Right cardiac atrium (tissue), 5 donors: ENCODE data around the gene BRPF3. TPM values are rescaled to one million over a fixed set of nuclear protein-coding genes. Genes with fewer than 3 reads are reported as not detected.
A peak's percentile ranks its signal among the peaks of the same experiment; 100 is the strongest.
"Not testable (repeated sequence)": the region's sequence is repeated elsewhere in the genome, so short reads cannot be mapped to it uniquely, and the experiment has no call there.

Experiments
- ATAC-seq, 2 donors: fragments of 200-7000 bp; cut with Tn5 transposase; one replicate each; pipeline versions ENCODE4 v1.8.0 to v1.9.1; 2020; ENCODE audit warnings: moderate library complexity in 2 of 2, mild to moderate bottlenecking in 1 of 2
- DNase-seq, 3 donors: peaks; one replicate each; pipeline ENCODE4 v3.0.0-alpha.2; 2020
- H3K27ac ChIP-seq: one replicate; pipeline ENCODE4 v1.5.1; 2013; ENCODE audit warnings: mild to moderate bottlenecking, low read length, control low read depth, moderate library complexity
- H3K27me3 ChIP-seq: one replicate; pipeline ENCODE4 v1.6.1; 2013; ENCODE audit not compliant: control insufficient read depth, insufficient read depth
- H3K4me1 ChIP-seq: one replicate; pipeline ENCODE4 v1.6.1; 2013; ENCODE audit warnings: low read length; ENCODE audit not compliant: control insufficient read depth, insufficient read depth
- H3K4me3 ChIP-seq: one replicate; pipeline ENCODE4 v1.5.1; 2013; ENCODE audit warnings: low read length, control low read depth
- H3K9me3 ChIP-seq: one replicate; pipeline ENCODE4 v1.6.1; 2013; ENCODE audit warnings: low read length; ENCODE audit not compliant: control insufficient read depth
- WGBS: extraction: QIAGEN DNeasy Blood & Tissue Kit; methylation state at CpG from one replicate; pipeline ENCODE4 v1.1.7; 2013; 5-methylcytosine and 5-hydroxymethylcytosine counted together
- intact Hi-C, 4 donors: fragments of 100-400 bp; cut with DNase I; formaldehyde crosslinking; loops; one replicate each; pipeline versions ENCODE4 v1.11.0 to v1.14.0; 2022 to 2023
- polyA plus RNA-seq: library from polyadenylated mRNA; stranded (reverse); fragments of 200-250 nt; gene quantifications from one replicate; pipeline ENCODE4 v1.2.3, GENCODE V29; 2013
- total RNA-seq, 4 donors: library from RNA; stranded (reverse); fragmentation: NEBNext Ultra II Directional; extraction: Animal tissue kit (Norgen Biotek cat#: 25700); gene quantifications; one replicate each; pipeline ENCODE4 v1.2.1, GENCODE V29; 2021
- donor health status: healthy with polysubstance abuse.
- donor health status: DM: no; HTN: yes; CAD: no.
- donor health status: DM: no; HTN: no; CAD: no.
- donor health status: DM: no; HTN: yes; CAD: no; lungs with severe emphysema.
- donor health status: DM: yes; HTN: yes; CAD: no.

Gene BRPF3
- total and polyA plus RNA-seq, 5 donors, result 13.8 to 29.8 (median 23.6) TPM

- 86% methylated on average over 1 of the region's 1 CpG for WGBS
- DNase-seq (no peak), ATAC-seq (no peak)
- no peaks in the 10 kb centered on the region for H3K27me3 ChIP-seq
- no peaks in the 10 kb centered on the region for H3K4me1 ChIP-seq
- H3K9me3 ChIP-seq, result no peaks in the 10 kb centered on the region
- H3K4me3 ChIP-seq, result no peak overlapping the region
- intact Hi-C loops, result no loop called here
- H3K27ac ChIP-seq, result no peak overlapping the region
These were observed 21.4 kb downstream of the BRPF3 start for GRCh38 chr6:36217946-36218345.

DNA sequence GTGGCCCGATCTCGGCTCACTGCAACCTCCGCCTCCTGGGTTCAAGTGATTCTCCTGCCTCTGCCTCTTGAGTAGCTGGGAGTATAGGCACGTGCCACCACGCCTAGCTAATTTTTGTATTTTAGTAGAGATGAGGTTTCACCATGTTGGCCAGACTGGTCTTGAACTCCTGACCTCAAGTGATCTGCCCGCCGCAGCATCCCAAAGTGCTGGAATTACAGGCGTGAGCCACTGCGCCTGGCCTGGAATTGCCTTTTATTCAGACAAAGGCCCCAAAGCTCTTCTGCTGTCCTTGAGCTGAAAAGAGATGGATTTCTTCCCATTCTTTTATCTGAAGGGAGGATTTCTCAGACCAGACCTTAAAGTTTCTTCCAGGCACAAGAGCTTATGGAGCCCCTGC is 22.0 kb downstream of the BRPF3 start:
- ATAC-seq, H3K27ac ChIP-seq, H3K4me3 ChIP-seq, H3K9me3 ChIP-seq, intact Hi-C loops, H3K27me3 ChIP-seq, H3K4me1 ChIP-seq, DNase-seq: not testable (repeated sequence)
- 97% methylated on average over 9 of the region's 9 CpGs for WGBS

DNA sequence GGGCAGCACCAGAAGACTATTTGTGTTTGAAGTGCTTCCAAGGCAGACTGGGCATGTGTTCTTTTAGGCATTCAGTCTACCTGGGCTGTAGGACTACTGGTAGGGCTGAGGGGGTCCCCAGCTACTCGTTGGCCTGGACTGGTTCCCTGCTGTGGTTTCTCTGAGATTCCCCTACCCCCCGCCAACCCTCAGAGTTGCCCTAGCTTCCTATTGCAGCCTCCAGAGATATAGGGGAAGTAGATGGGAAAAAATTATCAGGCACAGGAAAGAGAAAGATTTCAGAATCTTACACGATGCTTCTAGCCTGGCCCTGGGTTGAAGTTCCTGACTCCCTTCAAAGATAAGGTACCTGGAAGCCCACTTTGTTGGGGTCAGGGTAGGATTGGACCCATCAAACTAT is 22.5 kb downstream of the BRPF3 start:
- no peaks in the 10 kb centered on the region for H3K27me3 ChIP-seq
- H3K9me3 ChIP-seq, result no peaks in the 10 kb centered on the region
- no peaks in the 10 kb centered on the region for H3K4me1 ChIP-seq
- H3K4me3 ChIP-seq, result no peak overlapping the region
- no peak overlapping the region for H3K27ac ChIP-seq
- intact Hi-C loops, result no loop called here
- no peak for ATAC-seq
- DNase-seq, result no peak
- 59% methylated on average over 3 of the region's 3 CpGs for WGBS

DNA sequence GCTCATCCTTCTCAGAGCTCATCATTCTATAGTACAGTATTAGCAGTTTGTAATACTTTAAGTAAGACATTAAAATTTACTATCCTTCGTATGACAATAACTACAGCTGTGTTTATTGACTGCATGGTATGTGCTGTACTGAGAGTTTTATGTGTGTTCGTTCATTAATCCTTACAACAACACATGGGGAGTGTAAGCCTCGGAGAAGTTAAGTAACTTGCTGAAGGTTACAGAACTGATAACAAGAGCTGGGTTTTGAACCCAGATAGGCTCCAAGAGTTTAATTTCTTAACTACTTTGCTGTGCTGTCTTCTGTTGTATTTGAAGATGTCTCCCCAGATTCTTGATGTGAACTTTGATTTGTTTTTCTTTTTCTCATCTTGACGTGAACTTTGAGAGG is 23.7 kb downstream of the BRPF3 start:
- Histone ChIP-seq H3K4me3 (no peak overlapping the region), H3K27ac (no peak overlapping the region), H3K4me1 (peaks cover 2% of the 10 kb centered on the region), H3K9me3 (no peaks in the 10 kb centered on the region), H3K27me3 (no peaks in the 10 kb centered on the region)
- WGBS, result 80% methylated on average over 4 of the region's 4 CpGs
- DNase-seq (no peak), ATAC-seq (no peak)
- intact Hi-C loops, result no loop called here

DNA sequence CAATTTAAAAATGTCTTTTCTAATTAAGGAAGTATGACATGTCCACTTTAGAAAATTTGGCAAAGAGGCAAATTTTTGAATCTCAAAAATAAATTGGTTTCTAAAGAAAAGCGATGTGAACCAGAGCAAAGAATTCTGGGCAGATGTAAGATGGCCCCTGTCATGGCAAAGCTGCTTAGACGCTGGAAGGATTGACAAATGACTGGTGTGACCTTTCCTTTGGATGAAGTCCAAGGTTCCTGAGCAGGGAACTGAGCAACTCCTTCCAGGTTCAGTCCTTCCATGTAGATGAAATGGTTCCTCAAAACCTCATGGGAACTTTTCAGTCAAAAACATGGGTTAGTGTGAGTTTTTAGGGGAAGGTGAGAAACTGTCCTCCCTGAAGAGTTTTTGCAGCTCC is 25.1 kb downstream of the BRPF3 start:
- Histone ChIP-seq H3K4me1 (peaks cover 2% of the 10 kb centered on the region), H3K4me3 (no peak overlapping the region), H3K27me3 (no peaks in the 10 kb centered on the region), H3K9me3 (no peaks in the 10 kb centered on the region), H3K27ac (no peak overlapping the region)
- DNase-seq (no peak), ATAC-seq (no peak)
- 63% methylated on average over 2 of the region's 2 CpGs for WGBS
- intact Hi-C loops, result no loop called here

DNA sequence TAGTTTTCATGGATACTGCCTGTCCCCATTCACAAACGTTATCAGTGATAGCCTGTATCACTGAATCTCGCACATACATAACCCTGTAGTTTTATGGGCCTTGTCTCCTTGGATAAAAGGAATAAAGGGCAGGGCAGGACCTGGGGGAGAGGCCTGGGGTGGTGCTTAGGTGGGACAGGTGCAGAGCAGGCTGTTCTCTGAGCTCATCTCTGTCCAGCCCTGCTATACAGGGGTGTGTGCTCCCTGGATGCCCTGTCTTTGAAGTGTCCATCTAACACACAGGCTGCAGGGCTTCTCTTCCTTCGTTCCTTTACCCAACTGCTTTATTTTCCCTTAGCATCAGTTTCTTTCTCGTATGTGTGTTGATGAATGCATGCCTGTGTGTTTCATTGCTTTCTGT is 26.4 kb downstream of the BRPF3 start:
- no peak overlapping the region for H3K4me3 ChIP-seq
- no peak overlapping the region for H3K27ac ChIP-seq
- peaks cover 2% of the 10 kb centered on the region for H3K4me1 ChIP-seq
- H3K27me3 ChIP-seq, result no peaks in the 10 kb centered on the region
- WGBS, result 78% methylated on average over 4 of the region's 4 CpGs
- ATAC-seq (no peak), DNase-seq (no peak)
- intact Hi-C loops, result no loop called here
- no peaks in the 10 kb centered on the region for H3K9me3 ChIP-seq

DNA sequence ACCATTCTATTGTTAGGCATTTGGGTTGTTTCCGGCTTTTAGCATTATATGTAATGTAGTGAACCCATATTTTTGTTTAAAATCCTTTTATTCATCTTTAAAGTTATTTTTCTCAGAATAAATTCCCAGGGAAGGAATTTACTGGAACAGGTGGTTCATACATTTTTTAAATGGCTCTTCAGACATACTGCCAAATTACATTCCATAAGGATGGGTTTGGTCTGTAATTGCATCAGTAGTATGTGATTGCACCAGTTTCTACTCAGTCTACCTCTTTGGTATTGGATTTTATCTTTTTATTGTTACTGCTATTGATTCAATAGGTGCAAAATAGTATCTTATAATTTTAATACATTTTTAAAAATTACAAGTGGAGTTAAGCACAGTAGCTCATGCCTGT is 27.2 kb downstream of the BRPF3 start:
- no peak for DNase-seq
- 93% methylated on average over 1 of the region's 1 CpG for whole genome bisulfite sequencing
- intact Hi-C loops, result no loop called here

GRCh38 chr6:36224918-36225461 is 28.4 kb downstream of the BRPF3 start:
- intact Hi-C loops, result no loop called here
- H3K27ac ChIP-seq, result no peak overlapping the region
- DNase-seq (no peak), ATAC-seq (peak in 1 of 2 donors; percentile 56)
- H3K27me3 ChIP-seq, result no peaks in the 10 kb centered on the region
- H3K4me3 ChIP-seq, result no peak overlapping the region
- H3K4me1 ChIP-seq, result peaks cover 2% of the 10 kb centered on the region
- H3K9me3 ChIP-seq, result no peaks in the 10 kb centered on the region
- 79% methylated on average over 5 of the region's 5 CpGs for WGBS

More for the DNA sequence above, 27.2 kb downstream of the BRPF3 start:
- Histone ChIP-seq H3K9me3 (no peaks in the 10 kb centered on the region), H3K27me3 (no peaks in the 10 kb centered on the region), H3K4me3 (no peak overlapping the region), H3K27ac (no peak overlapping the region), H3K4me1 (peaks cover 2% of the 10 kb centered on the region)
- ATAC-seq, result no peak

- no peaks in the 10 kb centered on the region for H3K9me3 ChIP-seq
- H3K4me1 ChIP-seq, result peaks cover 2% of the 10 kb centered on the region
- WGBS, result 90% methylated on average over 4 of the region's 4 CpGs
- H3K27ac ChIP-seq, result no peak overlapping the region
- no peak for DNase-seq
- no peaks in the 10 kb centered on the region for H3K27me3 ChIP-seq
- H3K4me3 ChIP-seq, result no peak overlapping the region
- ATAC-seq, result no peak
- intact Hi-C loops, result no loop called here
These were observed 30.0 kb downstream of the BRPF3 start for GRCh38 chr6:36226438-36227047.

DNA sequence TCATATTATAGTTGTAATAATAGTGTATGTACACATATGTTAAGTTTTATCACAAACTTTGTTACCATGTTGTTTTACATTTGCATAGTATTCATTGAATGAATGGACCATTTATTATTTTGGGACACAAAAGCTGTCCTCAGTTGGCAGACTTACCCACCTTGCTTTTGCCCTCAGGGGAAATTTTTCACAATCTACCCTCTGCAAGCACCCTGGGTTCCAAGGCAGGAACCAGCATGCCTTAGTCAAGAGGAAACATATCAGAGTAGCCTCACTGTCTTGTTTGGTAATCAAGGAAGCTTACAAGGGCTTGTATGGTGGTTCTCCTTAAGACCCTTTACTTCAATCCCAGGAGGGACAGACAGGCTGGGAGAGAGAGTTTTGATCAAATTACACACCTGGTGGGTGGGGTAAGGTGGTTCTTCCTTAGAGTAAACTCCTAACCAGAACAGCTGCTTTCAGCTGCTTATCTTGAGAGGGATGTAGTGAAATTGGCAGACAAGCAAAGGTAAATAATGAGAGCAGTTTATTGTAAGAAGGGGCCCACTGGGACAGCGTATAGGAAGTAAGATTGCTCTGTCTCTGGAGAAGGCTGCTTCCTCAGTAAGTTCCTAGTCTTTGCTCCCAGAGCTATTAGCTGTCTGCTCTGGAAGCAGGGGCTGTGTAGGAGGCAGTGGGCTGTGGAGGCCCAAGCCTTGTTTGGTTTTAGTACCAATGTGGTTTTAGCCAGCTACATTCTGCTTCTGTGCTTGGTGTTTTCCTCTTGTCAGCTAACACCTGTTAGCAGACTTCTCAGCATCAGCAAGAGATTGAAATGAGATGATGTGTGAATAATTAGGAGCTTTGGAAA is 31.1 kb downstream of the BRPF3 start:
- intact Hi-C loops, result no loop called here
- ATAC-seq, result no peak

DNA sequence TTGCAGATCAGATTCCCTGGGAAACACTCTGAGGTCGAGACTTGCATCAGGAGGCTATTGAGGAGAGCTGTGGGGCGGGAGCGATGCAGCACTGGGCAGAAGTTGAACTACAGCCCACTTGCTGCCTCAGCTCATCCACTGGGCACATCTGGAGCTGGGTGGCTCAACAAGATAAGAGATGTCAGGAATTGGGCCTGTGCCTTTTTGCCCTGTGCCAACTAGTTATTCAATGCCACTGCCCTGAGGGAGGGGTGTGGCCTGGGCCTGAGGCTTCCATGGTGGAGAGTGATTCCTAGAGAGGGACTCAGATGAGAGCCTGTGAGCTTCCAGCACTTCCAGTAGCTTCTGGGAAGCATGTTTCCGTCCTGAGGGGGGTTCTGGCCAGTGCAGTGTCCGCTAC is 32.7 kb downstream of the BRPF3 start:
- WGBS, result 83% methylated on average over 5 of the region's 5 CpGs
- intact Hi-C loops, result no loop called here
- ATAC-seq, result peak; percentile 42 to 61

More for the DNA sequence above, 31.1 kb downstream of the BRPF3 start:
- Histone ChIP-seq H3K9me3 (no peaks in the 10 kb centered on the region), H3K27me3 (no peaks in the 10 kb centered on the region), H3K4me3 (no peak overlapping the region), H3K4me1 (peaks cover 2% of the 10 kb centered on the region), H3K27ac (no peak overlapping the region)
- DNase-seq, result no peak
- WGBS, result 77% methylated on average over 1 of the region's 1 CpG

More for the DNA sequence above, 32.7 kb downstream of the BRPF3 start:
- Histone ChIP-seq H3K4me1 (peaks cover 2% of the 10 kb centered on the region), H3K27me3 (no peaks in the 10 kb centered on the region), H3K27ac (no peak overlapping the region), H3K9me3 (no peaks in the 10 kb centered on the region), H3K4me3 (no peak overlapping the region)
- no peak for DNase-seq
